Measurements from ENCODE around the gene MDM2.

- TF ChIP-seq CTCF (IDR thresholded peaks at IDR 0.05) (no peak), POLR2A (IDR thresholded peaks at IDR 0.05) (no peak), EP300 (IDR thresholded peaks at IDR 0.05) (no peak)
Measured at GRCh38 chr12:68813242-68813593, 5.2 kb downstream of the MDM2 start.
